Ovary (tissue), 3 donors: Measurements from ENCODE around the gene LDB1.

Experiments used
- EP300 ChIP-seq: sonication (generic); formaldehyde crosslinking; IDR thresholded peaks from one replicate; pipeline ENCODE4 v1.6.1; 2017; ENCODE audit warnings: antibody characterized with exemption
- POLR2A ChIP-seq: fragments of 450-650 bp; IDR thresholded peaks from one replicate; pipeline ENCODE4 v1.6.1; 2017; ENCODE audit warnings: antibody characterized with exemption, mild to moderate bottlenecking, moderate library complexity
- TF ChIP-seq, protein P1 (sequence below), 3 donors: fragments of 450-650 bp in 2 of 3; fragments of 200-600 bp in 1 of 3; IDR thresholded peaks; one replicate each; pipeline versions ENCODE4 v1.5.1 to v1.8.0; 2016 to 2022; ENCODE audit warnings: antibody characterized with exemption in 3 of 3, mild to moderate bottlenecking in 1 of 3
- donor health status: DM: no; HTN: no; CAD: no.

DNA sequence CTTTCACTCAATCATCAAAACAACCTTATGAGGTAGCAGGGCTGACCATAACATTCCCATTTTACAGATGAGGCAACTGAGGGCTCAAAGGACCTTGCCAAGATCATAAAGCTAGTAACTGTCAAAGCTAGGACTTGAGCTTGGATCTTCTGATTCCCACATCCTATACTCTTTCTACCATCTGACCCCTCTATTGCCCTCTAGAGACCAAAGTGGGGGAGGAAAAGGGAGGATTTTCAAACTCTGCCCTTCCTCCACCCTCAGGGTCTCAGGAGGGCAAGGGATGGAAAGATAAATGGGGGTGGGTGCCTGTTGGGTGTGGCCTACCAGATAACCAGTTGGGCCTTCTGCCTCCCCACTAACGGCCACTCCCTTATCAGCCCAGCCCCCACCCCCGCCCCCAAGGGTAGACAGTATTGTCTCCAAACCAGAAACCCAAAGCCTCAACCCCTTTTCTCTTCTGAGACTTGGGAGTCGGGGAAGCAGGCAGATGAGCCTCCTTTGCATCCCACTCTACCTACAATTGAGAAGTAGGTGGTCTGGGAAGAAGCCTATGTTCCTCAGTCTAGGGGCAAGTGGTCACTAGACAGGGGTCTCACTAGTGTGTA lies 7.9 kb downstream of the LDB1 start:
- TF ChIP-seq, protein P1, sequence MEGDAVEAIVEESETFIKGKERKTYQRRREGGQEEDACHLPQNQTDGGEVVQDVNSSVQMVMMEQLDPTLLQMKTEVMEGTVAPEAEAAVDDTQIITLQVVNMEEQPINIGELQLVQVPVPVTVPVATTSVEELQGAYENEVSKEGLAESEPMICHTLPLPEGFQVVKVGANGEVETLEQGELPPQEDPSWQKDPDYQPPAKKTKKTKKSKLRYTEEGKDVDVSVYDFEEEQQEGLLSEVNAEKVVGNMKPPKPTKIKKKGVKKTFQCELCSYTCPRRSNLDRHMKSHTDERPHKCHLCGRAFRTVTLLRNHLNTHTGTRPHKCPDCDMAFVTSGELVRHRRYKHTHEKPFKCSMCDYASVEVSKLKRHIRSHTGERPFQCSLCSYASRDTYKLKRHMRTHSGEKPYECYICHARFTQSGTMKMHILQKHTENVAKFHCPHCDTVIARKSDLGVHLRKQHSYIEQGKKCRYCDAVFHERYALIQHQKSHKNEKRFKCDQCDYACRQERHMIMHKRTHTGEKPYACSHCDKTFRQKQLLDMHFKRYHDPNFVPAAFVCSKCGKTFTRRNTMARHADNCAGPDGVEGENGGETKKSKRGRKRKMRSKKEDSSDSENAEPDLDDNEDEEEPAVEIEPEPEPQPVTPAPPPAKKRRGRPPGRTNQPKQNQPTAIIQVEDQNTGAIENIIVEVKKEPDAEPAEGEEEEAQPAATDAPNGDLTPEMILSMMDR (IDR thresholded peaks at IDR 0.05), result no peak
- TF ChIP-seq POLR2A (no peak), EP300 (no peak)
